Thyroid gland (tissue), 4 donors: ENCODE results near the gene DPP3. TPM values are rescaled to one million over a fixed set of nuclear protein-coding genes. Genes with fewer than 3 reads are reported as not detected.

ENCODE experiments used
- DNase-seq, 2 donors: peaks; one replicate each; pipeline ENCODE4 v3.0.0-alpha.2; 2019
- H3K27ac ChIP-seq, 3 donors: fragments of 200-600 bp; sonication (generic); 1 replicate in 2 of 3; 2 replicates in 1 of 3; pipeline ENCODE4 v1.5.1; 2016 to 2019; ENCODE audit warnings: mild to moderate bottlenecking in 1 of 3, moderate library complexity in 1 of 3
- H3K27me3 ChIP-seq: fragments of 200-600 bp; sonication (generic); one replicate; pipeline ENCODE4 v1.5.1; 2019
- H3K36me3 ChIP-seq, 2 donors: fragments of 200-600 bp; sonication (generic); one replicate each; pipeline ENCODE4 v1.5.1; 2016 to 2019
- H3K4me1 ChIP-seq, 2 donors: fragments of 200-600 bp; sonication (generic); one replicate each; pipeline ENCODE4 v1.5.1; 2017 to 2019
- H3K4me3 ChIP-seq, 3 donors: fragments of 200-600 bp; sonication (generic); replicated peaks in 1 of 3; 1 replicate in 2 of 3; 2 replicates in 1 of 3; pipeline ENCODE4 v1.5.1; 2016; ENCODE audit warnings: mild to moderate bottlenecking in 1 of 3
- H3K9me3 ChIP-seq: fragments of 200-600 bp; sonication (generic); one replicate; pipeline ENCODE4 v1.5.1; 2017
- CTCF ChIP-seq, 6 experiments: fragments of 200-600 bp in 3 of 6; fragments of 450-650 bp in 3 of 6; sonication (generic) in 3 of 6; IDR thresholded peaks; one replicate each; pipeline ENCODE4 v1.5.1; 2016 to 2019; ENCODE audit warnings: antibody characterized with exemption in 6 of 6, mild to moderate bottlenecking in 2 of 6, inconsistent platforms in 1 of 6, moderate library complexity in 1 of 6
- POLR2A ChIP-seq, 2 donors: fragments of 450-650 bp; IDR thresholded peaks; one replicate each; pipeline ENCODE4 v1.6.1; 2017; ENCODE audit warnings: antibody characterized with exemption in 2 of 2, mild to moderate bottlenecking in 2 of 2, moderate library complexity in 1 of 2
- WGBS, 2 donors: methylation state at CpG; one replicate each; pipeline ENCODE4 v1.1.5; 2017; 5-methylcytosine and 5-hydroxymethylcytosine counted together
- intact Hi-C: fragments of 100-400 bp; cut with DNase I; formaldehyde crosslinking; loops from one replicate; pipeline ENCODE4 v1.15.1; 2023
- small RNA-seq: library from RNA; depleted of rRNA; stranded (forward); fragments of <200 nt; gene quantifications from one replicate; pipeline ENCODE3, GENCODE V24; 2016
- total RNA-seq, 4 donors: library from RNA; depleted of rRNA; stranded (reverse); fragments of >200 nt; gene quantifications; one replicate each; pipeline ENCODE4 v1.2.3, GENCODE V29; 2016

DPP3 gene
- total RNA-seq, 4 donors from 2014 or later = 10.9 to 38.7 (median 35.8) TPM

DNA sequence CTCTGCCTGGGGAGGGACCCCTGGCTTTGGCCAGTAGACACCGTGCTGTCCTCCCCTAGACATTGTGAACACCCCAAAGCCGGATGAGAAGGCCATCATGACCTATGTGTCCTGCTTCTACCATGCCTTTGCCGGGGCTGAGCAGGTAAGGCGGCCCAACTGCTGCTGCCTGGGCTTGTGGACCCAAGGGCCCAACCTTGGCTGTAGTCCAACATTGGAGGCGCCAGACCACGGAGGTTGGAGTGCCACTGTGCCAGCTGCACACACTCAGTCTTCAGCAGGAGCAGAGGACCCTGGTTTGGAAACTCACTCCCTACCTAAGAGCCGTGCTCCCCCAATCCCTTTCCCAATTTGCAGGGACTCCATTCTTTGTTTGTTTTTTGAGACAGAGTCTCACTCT lies 75.9 kb downstream of the DPP3 start:
- Histone ChIP-seq H3K27me3 (no peaks in the 10 kb centered on the region), H3K9me3 (no peaks in the 10 kb centered on the region), H3K27ac (no peak overlapping the region), H3K4me1 (peaks cover 8 to 13% of the 10 kb centered on the region in 2 donors), H3K4me3 (no peak overlapping the region), H3K36me3 (no peaks in the 10 kb centered on the region)
- intact Hi-C loops = no loop called here
- TF ChIP-seq POLR2A (IDR thresholded peaks at IDR 0.05) (no peak), CTCF (IDR thresholded peaks at IDR 0.05) (no peak)
- WGBS, 2 donors = 51 to 63% methylated on average over 5 to 6 of the region's 7 CpGs
- peak; percentile 69 to 75 for DNase-seq

DNA sequence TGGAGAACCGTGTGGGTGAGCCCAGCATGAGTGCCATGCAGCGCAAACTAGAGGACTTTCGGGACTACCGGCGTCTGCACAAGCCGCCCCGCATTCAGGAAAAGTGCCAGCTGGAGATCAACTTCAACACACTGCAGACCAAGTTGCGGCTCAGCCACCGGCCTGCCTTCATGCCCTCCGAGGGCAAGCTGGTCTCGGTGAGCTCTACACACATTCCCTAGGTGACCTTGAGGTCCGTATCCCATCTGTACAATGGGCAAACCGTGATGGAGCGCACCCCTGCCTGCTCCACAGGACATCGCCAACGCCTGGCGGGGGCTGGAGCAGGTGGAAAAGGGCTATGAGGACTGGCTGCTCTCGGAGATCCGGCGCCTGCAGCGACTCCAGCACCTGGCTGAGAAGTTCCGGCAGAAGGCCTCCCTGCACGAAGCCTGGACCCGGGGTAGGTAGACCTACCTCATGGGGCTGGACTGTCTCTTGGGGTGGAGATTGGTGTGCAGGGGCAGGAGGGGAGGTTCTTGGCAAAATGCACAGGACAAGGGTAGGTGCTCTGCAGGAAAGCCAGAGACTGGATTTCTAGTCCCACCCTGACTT lies 77.6 kb downstream of the DPP3 start:
- intact Hi-C loops = no loop called here
- WGBS, 2 donors = 90 to 93% methylated on average over 22 to 24 of the region's 24 CpGs
- no peak for DNase-seq
- Histone ChIP-seq H3K4me1 (peaks cover 8 to 13% of the 10 kb centered on the region in 2 donors), H3K27me3 (no peaks in the 10 kb centered on the region), H3K36me3 (no peaks in the 10 kb centered on the region), H3K4me3 (no peak overlapping the region), H3K9me3 (no peaks in the 10 kb centered on the region), H3K27ac (no peak overlapping the region)
- no peak for TF ChIP-seq CTCF (IDR thresholded peaks at IDR 0.05)
- no peak for TF ChIP-seq POLR2A (IDR thresholded peaks at IDR 0.05)

Small RNAs within 50 kb of the gene (small RNA-seq; reads per million reads assigned to genes)
- gene RF00416 = not detected

Other genes starting within 250 kb of the DPP3 start
- 10 to 100 TPM; 13.0 to 26.0 (median 15.9) TPM for gene KLC2, start 222.7 kb upstream of the DPP3 start, total RNA-seq
- 100 to 1,000 TPM; 122 to 166 (median 130) TPM for gene RAB1B, start 211.8 kb upstream of the DPP3 start, total RNA-seq
- gene CNIH2, start 202.3 kb upstream of the DPP3 start, total RNA-seq = not detected
- 100 to 1,000 TPM in 3 of 4 donors, 10 to 100 TPM in 1; 77.7 to 168 (median 118) TPM for gene YIF1A, start 191.3 kb upstream of the DPP3 start, total RNA-seq
- gene TMEM151A, start 188.5 kb upstream of the DPP3 start, total RNA-seq = 1 to 10 TPM in 1 of 4 donors, under 1 TPM in 2, not detected in 1; 0.20 to 1.1 (median 0.22) TPM
- 10 to 100 TPM in 1 of 4 donors, 1 to 10 TPM in 3; 4.6 to 24.8 (median 6.6) TPM for gene CD248, start 163.4 kb upstream of the DPP3 start, total RNA-seq
- 1 to 10 TPM; 1.3 to 7.9 (median 2.2) TPM for gene RIN1, start 144.0 kb upstream of the DPP3 start, total RNA-seq
- 10 to 100 TPM; 41.4 to 64.4 (median 53.8) TPM for gene BRMS1, start 135.3 kb upstream of the DPP3 start, total RNA-seq
- gene B4GAT1, start 132.8 kb upstream of the DPP3 start, total RNA-seq = 10 to 100 TPM; 41.1 to 67.2 (median 49.5) TPM
- gene SLC29A2, start 108.7 kb upstream of the DPP3 start, total RNA-seq = 10 to 100 TPM in 2 of 4 donors, 1 to 10 TPM in 2; 5.0 to 11.4 (median 8.3) TPM
- gene NPAS4, start 59.4 kb upstream of the DPP3 start, total RNA-seq = not detected
- 10 to 100 TPM; 35.5 to 58.3 (median 39.7) TPM for gene MRPL11, start 41.6 kb upstream of the DPP3 start, total RNA-seq
- 10 to 100 TPM; 11.4 to 21.8 (median 14.7) TPM for gene PELI3, start 13.5 kb upstream of the DPP3 start, total RNA-seq
- 100 to 1,000 TPM in 3 of 4 donors, 10 to 100 TPM in 1; 83.2 to 200 (median 165) TPM for gene BBS1, start 30.2 kb downstream of the DPP3 start, total RNA-seq
- 10 to 100 TPM; 20.3 to 25.9 (median 22.3) TPM for gene ZDHHC24, start 65.6 kb downstream of the DPP3 start, total RNA-seq
- under 1 TPM in 1 of 4 donors, not detected in 3; 0.27 TPM for gene ACTN3, start 66.5 kb downstream of the DPP3 start, total RNA-seq
- gene CTSF, start 88.2 kb downstream of the DPP3 start, total RNA-seq = 10 to 100 TPM; 30.4 to 79.1 (median 64.6) TPM
- 1 to 10 TPM in 2 of 4 donors, under 1 TPM in 2; 0.92 to 2.1 (median 1.1) TPM for gene CCDC87, start 112.6 kb downstream of the DPP3 start, total RNA-seq
- 10 to 100 TPM; 22.7 to 48.5 (median 28.9) TPM for gene CCS, start 112.8 kb downstream of the DPP3 start, total RNA-seq
- gene RBM14, start 136.2 kb downstream of the DPP3 start, total RNA-seq = 10 to 100 TPM; 31.8 to 76.9 (median 62.9) TPM
- 100 to 1,000 TPM; 104 to 147 (median 131) TPM for gene RBM4, start 158.3 kb downstream of the DPP3 start, total RNA-seq
- gene RBM4B, start 197.5 kb downstream of the DPP3 start, total RNA-seq = 10 to 100 TPM; 16.6 to 24.7 (median 24.2) TPM
- gene SPTBN2, start 248.8 kb downstream of the DPP3 start, total RNA-seq = 1 to 10 TPM in 2 of 4 donors, under 1 TPM in 2; 0.25 to 1.6 (median 0.83) TPM